Chondrocyte (in vitro differentiated cells): ENCODE data around the gene CPLX3. TPM values are rescaled to one million over a fixed set of nuclear protein-coding genes. Genes with fewer than 3 reads are reported as not detected.

Experiments
- DNase-seq: peaks from one replicate; pipeline ENCODE4 v3.0.0; 2021; ENCODE audit warnings: mixed read lengths, low spot score
- H3K27ac Mint-ChIP-seq: one replicate; pipeline ENCODE4 v1.8.0; 2021; ENCODE audit warnings: mild to moderate bottlenecking, moderate library complexity, mixed read lengths; ENCODE audit not compliant: unreplicated experiment
- H3K27me3 Mint-ChIP-seq: 2 replicates; pipeline ENCODE4 v1.8.0; 2021; ENCODE audit warnings: low read depth, mixed read lengths
- H3K36me3 Mint-ChIP-seq: 2 replicates; pipeline ENCODE4 v1.8.0; 2021; ENCODE audit warnings: low read depth, mixed read lengths
- H3K4me1 Mint-ChIP-seq: 2 replicates; pipeline ENCODE4 v1.8.0; 2021; ENCODE audit warnings: low read depth, mild to moderate bottlenecking, mixed read lengths
- H3K4me3 Mint-ChIP-seq: one replicate; pipeline ENCODE4 v1.8.0; 2021; ENCODE audit warnings: mild to moderate bottlenecking, moderate library complexity, mixed read lengths; ENCODE audit not compliant: unreplicated experiment
- H3K9me3 Mint-ChIP-seq: 2 replicates; pipeline ENCODE4 v1.8.0; 2021; ENCODE audit warnings: low read depth, mixed read lengths
- CTCF ChIP-seq: fragments of 200-600 bp; sonication (generic); IDR thresholded peaks from 2 replicates; pipeline ENCODE4 v1.5.0; 2021; ENCODE audit warnings: antibody characterized with exemption, mild to moderate bottlenecking, moderate library complexity
- total RNA-seq: library from RNA; stranded (reverse); gene quantifications from 3 replicates; pipeline ENCODE4 v1.2.1, GENCODE V29; 2021

Gene CPLX3
- total RNA-seq, 1 donor from 2014 or later = not detected

- Mint-ChIP-seq H3K27ac (no peak overlapping the region), H3K4me1 (no peaks in the 10 kb centered on the region), H3K36me3 (no peaks in the 10 kb centered on the region), H3K9me3 (no peaks in the 10 kb centered on the region), H3K4me3 (no peak overlapping the region), H3K27me3 (peaks cover 23% of the 10 kb centered on the region)
- DNase-seq = no peak
- no peak for TF ChIP-seq CTCF
These were observed 3.1 kb upstream of the CPLX3 start for GRCh38 chr15:74823324-74823723.

- Mint-ChIP-seq H3K36me3 (no peaks in the 10 kb centered on the region), H3K27ac (no peak overlapping the region), H3K4me3 (no peak overlapping the region), H3K4me1 (no peaks in the 10 kb centered on the region), H3K9me3 (no peaks in the 10 kb centered on the region), H3K27me3 (peaks cover 24% of the 10 kb centered on the region)
- DNase-seq = no peak
- no peak for TF ChIP-seq CTCF
These were observed 1.5 kb upstream of the CPLX3 start for GRCh38 chr15:74824976-74825375.

GRCh38 chr15:74825866-74826265 lies 561 bp upstream of the CPLX3 start:
- Mint-ChIP-seq H3K4me1 (no peaks in the 10 kb centered on the region), H3K36me3 (no peaks in the 10 kb centered on the region), H3K27me3 (peaks cover 24% of the 10 kb centered on the region), H3K27ac (no peak overlapping the region), H3K9me3 (no peaks in the 10 kb centered on the region), H3K4me3 (no peak overlapping the region)
- DNase-seq = no peak
- no peak for TF ChIP-seq CTCF

- H3K36me3 Mint-ChIP-seq = no peaks in the 10 kb centered on the region
- peaks cover 24% of the 10 kb centered on the region for H3K27me3 Mint-ChIP-seq
- no peak for DNase-seq
- no peak for TF ChIP-seq CTCF
- no peak overlapping the region for H3K27ac Mint-ChIP-seq
- no peaks in the 10 kb centered on the region for H3K4me1 Mint-ChIP-seq
- H3K4me3 Mint-ChIP-seq = no peak overlapping the region
- no peaks in the 10 kb centered on the region for H3K9me3 Mint-ChIP-seq
These were observed 494 bp downstream of the CPLX3 start for GRCh38 chr15:74826921-74827320.

- H3K27me3 Mint-ChIP-seq = peaks cover 24% of the 10 kb centered on the region
- no peaks in the 10 kb centered on the region for H3K36me3 Mint-ChIP-seq
- H3K4me3 Mint-ChIP-seq = no peak overlapping the region
- H3K4me1 Mint-ChIP-seq = no peaks in the 10 kb centered on the region
- no peak for TF ChIP-seq CTCF
- no peak for DNase-seq
- H3K27ac Mint-ChIP-seq = no peak overlapping the region
- H3K9me3 Mint-ChIP-seq = no peaks in the 10 kb centered on the region
These were observed 1.2 kb downstream of the CPLX3 start for GRCh38 chr15:74827614-74828013.
